HG03139 (cell line): ENCODE data around the gene MATN4.

Experiments used
- ATAC-seq: cut with Tn5 transposase; IDR thresholded peaks from one replicate; pipeline ENCODE4 v1.9.1; 2021; ENCODE audit not compliant: unreplicated experiment

MATN4 gene

DNA sequence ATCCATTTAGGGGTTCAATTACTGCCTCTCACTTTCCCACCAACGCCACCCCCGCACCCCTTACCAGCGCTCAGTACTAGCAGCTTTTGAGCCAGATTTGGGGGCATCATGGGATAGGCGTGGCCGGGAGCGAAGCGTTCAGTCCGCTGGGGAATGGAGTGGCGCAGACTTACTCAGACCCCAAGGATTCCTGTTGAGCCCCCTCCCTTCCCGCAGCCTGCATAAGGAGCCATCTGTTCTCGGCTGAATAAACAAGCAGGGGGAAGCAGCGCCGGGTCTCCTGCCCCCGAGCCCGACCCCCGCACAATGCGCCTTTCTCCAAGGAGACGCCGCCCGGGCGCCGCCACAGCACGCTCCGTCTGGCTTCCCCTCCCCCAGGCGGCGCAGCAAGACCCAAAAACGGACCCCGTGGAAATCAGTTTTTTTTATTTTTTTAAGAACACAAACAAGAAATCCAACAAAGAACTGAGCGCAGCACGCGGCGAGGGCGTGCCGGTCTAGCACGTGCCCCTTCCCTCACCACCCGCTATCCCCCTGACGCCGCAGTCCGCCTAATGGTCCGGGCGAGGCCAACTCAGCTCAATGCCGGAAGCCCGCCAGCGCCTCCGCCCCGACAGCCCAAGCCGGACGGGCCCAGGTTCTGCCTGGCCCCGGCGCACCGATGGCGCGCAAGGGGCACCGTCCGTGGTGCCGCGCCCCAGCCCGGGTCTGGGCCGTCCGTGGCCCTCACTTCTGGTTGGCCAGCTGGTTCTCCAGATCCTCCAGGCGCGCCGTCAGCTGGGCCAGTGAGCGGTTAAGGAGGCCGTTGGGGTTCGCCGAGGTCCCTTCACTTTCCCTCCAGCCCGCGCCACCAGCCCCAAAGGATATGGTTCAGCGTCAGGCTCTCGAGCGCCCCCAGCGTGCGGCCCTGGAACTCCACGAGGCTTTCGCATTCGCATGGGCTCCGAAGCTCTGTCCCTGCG is 14.8 kb downstream of the MATN4 start:
- ATAC-seq, result no peak

DNA sequence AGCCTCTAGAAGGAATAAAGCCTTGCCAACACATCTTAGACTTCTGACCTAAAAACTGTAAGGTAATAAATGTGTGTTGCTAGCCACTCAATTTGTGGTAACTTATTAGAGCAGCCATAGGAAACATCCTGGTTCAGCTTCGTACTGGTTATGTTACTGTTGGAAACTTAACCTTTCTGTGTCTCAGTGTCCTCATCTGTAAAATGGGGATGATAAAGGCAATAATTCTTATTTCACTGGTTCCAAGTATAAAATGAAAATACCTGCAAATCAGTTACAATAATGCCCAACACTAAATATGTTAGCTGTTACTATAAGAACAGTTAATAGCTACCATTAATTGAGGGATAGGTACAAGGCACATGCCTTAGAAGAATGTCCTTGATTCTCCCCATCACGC is 15.8 kb downstream of the MATN4 start:
- no peak for ATAC-seq

GRCh38 chr20:45291526-45291925 is 16.6 kb downstream of the MATN4 start:
- no peak for ATAC-seq

DNA sequence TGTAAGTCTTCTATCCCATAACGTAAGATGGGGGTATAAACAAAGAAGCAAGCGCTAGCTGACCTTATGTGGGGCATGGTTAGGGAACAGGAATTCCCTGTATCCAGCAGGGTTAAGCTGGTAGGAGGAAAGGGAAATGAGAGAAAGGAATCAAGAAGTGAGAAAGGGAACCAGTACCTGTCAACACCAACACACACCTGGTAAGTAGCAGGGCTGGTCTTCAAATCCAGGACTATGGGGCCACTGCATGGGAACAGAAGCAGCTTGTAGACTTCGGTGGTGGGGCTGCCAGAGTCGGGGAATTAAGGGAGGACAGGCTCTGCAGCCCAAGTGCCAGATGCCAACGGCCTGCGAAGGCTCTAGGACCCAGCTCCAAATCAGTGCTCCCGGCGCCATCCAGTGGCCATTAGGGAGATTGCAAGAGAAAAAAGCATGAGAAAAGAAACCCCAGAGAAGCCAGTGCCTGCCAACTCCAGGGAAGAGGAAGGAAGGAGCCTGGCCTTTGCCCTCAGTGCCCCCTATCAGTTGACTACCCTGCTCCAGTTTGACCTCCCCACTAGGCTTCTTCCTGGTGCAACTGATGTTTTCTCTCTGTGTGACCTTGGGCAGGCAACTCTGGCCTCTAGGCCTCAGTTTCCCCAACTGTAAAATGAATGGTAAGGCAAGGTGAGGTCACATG is 17.3 kb downstream of the MATN4 start:
- no peak for ATAC-seq

- ATAC-seq, result no peak
These were observed 18.0 kb downstream of the MATN4 start for GRCh38 chr20:45289942-45290676.

GRCh38 chr20:45288860-45289259 is 19.2 kb downstream of the MATN4 start:
- ATAC-seq, result no peak

DNA sequence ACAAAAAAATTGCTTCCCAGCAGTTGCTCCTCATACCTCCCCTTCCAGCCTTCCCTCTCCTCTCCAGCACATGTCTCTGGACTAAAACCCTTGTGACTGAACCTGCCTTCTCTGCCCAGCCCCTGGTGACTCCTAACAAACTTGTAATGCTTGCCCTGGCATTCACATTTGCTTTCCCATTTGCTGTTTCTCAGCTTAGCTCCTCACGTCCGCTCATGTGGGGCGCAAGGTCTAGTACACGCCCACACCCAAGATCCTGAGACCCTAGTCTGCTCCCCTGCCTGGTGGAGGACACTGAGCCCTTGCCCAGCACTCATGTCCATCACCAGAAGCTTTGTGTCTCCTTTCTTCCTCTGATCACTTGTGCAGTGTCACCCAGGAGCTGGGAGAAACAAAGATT is 19.7 kb downstream of the MATN4 start:
- ATAC-seq, result no peak

- ATAC-seq, result no peak
These were observed 24.5 kb downstream of the MATN4 start for GRCh38 chr20:45283551-45284057.

- ATAC-seq, result no peak
These were observed 25.2 kb downstream of the MATN4 start for GRCh38 chr20:45282700-45283550.

- ATAC-seq, result no peak
These were observed 28.1 kb downstream of the MATN4 start for GRCh38 chr20:45279992-45280391.

- ATAC-seq, result no peak
These were observed 32.8 kb downstream of the MATN4 start for GRCh38 chr20:45275338-45275737.

DNA sequence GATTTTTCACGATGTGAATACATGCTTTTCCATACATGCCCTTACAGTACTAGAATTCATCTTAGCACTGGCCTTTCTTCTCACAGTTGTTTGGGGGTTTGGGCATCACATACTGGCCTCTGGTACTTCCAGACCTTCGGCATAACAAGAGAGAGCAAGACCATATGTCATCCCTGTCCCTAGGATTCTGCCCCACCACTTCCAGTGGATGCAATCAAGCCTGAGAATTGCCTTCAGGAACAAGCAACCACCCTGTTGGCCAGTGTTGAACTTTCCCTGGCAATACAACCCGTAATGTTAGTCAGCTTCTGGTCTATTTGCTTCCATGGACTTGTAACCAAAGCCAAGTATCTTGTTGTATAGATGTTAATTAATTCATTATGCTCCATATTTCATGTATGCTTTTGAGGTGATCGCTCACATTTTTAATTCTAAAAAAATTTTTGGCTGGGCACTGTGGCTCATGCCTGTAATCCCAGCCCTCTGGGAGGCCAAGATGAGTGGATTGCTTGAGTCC is 38.3 kb downstream of the MATN4 start:
- ATAC-seq, result no peak

- no peak for ATAC-seq
These were observed 39.0 kb downstream of the MATN4 start for GRCh38 chr20:45269056-45269455.

GRCh38 chr20:45268531-45268930 is 39.6 kb downstream of the MATN4 start:
- ATAC-seq, result no peak

GRCh38 chr20:45266977-45267376 is 41.1 kb downstream of the MATN4 start:
- ATAC-seq, result no peak

DNA sequence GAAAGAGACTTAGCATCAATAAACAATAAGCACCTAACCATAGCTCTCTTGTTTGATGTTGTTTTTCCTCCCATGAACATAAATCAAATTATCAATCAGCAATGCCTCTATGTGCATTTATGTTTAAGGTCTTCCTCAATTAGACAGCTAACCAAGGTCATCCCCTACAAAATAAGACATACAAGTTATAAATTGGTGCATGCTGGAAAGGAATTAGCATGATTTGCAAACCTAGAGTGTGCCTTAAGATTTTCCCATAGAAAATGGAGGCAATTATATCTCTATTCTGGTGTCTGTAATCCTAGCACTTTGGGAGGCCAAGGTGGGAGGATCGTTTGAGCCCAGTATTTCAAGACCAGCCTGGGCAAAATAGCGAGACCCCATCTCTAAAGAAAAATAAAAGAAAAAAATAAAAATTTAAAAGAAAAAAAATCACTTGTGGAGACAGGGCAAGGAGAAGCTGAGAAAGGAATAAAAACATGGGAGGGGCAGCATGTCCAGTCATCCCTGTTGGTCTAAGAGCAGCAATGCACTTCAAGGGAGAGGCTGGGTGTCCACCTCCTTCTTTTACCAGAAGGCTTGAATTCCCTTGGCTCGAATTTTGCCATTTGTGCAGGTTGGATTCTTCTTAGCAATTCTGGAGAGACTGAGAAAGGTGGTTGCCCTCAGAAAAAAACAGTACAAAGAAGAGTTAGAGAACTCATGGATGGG is 44.4 kb downstream of the MATN4 start:
- no peak for ATAC-seq

DNA sequence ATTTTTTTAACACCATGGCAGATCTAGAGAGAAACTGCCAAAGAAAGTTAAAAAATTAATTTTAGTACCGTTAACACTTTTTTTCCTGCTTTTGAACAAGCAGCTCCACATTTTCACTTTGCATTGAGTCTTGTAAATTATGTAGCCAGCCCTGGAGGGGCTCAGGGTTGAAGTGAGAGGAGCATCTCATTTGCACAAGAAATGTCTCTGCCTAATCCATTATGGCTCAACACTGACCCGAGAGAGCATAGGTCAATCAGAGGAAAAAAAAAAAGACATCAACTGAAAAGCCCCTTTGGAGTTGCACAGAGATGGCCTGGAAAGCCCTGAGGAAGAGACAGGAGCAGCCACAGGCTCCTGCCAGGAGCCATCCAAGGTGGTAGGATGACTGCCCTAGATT is 49.4 kb downstream of the MATN4 start:
- ATAC-seq, result no peak

- ATAC-seq, result no peak
These were observed 49.8 kb downstream of the MATN4 start for GRCh38 chr20:45258259-45258658.

DNA sequence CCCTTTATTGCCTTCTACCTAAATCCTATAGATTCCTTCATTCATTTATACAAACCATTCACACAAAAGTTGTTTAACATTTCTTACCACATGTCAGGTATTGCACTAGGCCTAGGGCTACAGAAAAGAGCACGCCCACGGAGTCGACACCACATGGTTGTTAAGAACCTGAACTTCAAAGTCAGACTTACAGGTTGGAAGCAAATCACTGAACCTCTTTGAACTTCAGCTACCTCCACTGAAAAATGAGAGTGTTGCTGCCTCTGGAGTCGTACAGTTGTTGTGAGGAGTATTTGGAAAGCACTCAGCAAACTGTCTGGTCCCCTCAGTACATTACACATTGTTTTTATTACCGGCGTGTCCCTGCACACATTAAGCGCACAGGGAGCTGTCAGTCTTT is 50.4 kb downstream of the MATN4 start:
- ATAC-seq, result no peak

- no peak for ATAC-seq
These were observed 50.9 kb downstream of the MATN4 start for GRCh38 chr20:45257161-45257560.
